HG03135 (cell line): ENCODE data around the gene TESK2.

Experiments
- ATAC-seq: cut with Tn5 transposase; IDR thresholded peaks from one replicate; pipeline ENCODE4 v1.9.1; 2021; ENCODE audit warnings: mild to moderate bottlenecking, moderate library complexity; ENCODE audit not compliant: unreplicated experiment

Gene TESK2

GRCh38 chr1:45340816-45341466 is 150.0 kb downstream of the TESK2 start:
- ATAC-seq, result no peak

GRCh38 chr1:45339789-45340558 is 151.0 kb downstream of the TESK2 start, which contains the start of the genes MUTYH and TOE1:
Gene MUTYH, minus strand, starts transcription at chr1:45340440. Its CDS starts 5,935 bp downstream, at chr1:45334505.
Gene TOE1, plus strand, starts transcription at chr1:45340170. Its CDS starts 83 bp downstream, at chr1:45340253.
- ATAC-seq, result peak; percentile 75

GRCh38 chr1:45337630-45338325 is 153.2 kb downstream of the TESK2 start:
- ATAC-seq, result no peak

- ATAC-seq, result no peak
Observed at GRCh38 chr1:45335855-45336324, 155.1 kb downstream of the TESK2 start.

DNA sequence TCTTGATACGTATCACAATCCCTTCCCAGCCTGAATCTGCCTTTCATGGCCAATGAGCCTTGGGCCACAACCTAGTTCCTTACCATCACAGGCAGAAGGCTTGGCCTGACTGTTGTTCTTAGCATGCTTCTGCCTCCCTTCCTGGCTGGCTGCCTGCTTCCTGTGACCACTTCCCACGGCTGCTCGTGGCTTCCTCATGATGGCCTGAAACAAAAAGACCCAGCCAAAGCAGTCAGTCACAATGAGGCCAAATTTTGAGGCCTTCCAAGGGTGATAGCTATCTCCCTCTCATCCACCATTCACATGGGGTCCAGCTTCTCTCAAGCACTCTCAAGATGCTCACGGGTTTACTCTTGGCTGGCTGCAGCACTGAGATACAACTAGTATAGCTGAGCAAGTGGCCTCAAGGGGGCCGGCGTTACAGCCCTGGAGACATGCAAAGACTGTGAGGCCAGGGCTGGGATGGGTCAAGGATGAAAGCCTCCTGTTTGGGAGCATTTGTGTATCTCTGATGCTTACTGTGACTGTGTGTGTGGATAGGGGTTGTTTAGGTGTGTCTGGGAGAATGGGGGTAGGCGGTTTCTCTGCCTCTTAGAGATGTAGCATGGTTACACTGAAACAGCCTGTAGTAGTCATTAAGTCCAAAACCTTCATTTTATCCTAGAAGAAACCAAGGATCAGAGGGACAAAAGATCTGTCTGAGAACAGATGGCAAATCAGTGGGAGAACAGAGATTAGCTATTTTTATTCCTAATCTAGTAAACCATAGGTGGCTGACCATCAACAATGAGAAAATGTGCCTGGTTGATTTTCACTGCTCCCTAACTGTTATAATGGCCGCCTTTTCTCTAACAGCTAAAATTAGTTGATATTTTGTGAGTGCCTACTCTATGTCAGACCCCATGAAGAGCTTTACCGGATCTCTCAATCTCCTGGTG is 156.4 kb downstream of the TESK2 start:
- no peak for ATAC-seq

DNA sequence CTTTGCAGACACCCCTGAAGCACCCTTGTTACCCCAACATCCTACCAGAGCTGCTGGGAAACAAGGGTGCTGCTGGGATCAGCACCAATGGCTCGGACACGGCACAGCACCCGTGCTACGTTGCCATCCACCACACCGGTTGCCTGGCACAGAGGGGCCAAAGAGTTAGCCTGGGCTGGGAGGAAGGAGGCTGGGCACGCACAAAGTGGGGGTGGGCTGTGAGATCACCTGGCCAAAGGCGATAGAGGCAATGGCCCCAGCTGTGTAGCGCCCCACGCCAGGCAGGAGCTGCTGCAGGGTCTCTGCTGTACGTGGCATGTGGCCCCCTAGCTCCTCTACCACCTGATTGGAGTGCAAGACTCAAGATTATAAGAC is 158.6 kb downstream of the TESK2 start:
- no peak for ATAC-seq

GRCh38 chr1:45331436-45332345 is 159.3 kb downstream of the TESK2 start:
- no peak for ATAC-seq

DNA sequence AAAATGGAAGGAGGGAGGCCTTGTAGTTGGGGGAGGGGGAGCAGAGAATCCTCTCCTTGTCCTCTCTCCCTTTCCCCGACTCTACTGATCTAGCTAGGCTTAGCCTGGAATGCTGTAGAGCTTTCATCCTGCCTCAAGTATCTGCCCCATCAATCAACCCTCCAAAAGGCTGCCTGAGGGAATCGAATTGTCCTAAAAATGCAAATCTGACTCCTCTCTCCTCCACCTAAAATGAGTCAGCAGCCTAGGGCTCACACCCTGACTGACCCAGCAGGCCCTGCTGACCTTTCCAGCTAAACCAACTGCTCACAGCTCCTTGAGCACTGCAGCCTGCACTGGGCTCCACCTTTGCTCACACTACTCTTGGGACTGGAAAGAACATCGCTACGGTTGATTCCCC is 161.5 kb downstream of the TESK2 start:
- no peak for ATAC-seq

- ATAC-seq, result no peak
Observed at GRCh38 chr1:45328680-45329079, 162.3 kb downstream of the TESK2 start.

DNA sequence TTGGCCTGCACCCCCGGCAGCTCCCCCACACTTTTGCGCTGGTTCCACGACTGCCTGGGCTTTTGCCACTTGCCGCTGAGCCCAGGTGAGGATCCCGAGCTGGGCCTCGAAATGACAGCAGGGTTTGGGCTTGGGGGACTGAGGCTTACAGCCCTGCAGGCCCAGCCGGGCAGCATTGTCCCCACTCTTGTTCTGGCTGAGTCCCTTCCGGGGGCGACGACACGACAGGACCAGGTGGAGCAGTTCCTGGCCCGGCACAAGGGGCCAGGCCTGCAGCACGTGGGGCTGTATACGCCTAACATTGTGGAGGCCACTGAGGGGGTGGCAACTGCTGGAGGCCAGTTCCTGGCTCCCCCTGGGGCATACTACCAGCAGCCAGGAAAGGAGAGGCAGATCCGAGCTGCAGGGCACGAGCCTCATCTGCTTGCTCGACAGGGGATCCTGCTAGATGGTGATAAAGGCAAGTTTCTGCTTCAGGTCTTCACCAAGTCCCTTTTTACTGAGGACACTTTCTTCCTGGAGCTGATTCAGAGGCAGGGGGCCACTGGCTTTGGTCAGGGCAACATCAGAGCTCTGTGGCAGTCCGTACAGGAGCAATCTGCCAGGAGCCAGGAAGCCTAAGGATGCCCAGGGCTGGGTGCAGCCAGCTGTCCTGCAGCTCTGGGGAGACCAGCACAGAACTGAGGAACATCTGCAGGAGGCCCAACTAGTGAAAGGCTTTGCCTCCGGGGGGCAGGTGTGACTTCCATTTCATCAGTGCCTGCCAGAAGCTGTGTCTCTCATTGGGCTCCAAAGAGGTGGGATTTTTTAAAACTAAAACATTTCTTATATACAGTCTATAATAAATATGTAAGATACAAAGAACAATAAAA is 163.1 kb downstream of the TESK2 start:
- no peak for ATAC-seq

DNA sequence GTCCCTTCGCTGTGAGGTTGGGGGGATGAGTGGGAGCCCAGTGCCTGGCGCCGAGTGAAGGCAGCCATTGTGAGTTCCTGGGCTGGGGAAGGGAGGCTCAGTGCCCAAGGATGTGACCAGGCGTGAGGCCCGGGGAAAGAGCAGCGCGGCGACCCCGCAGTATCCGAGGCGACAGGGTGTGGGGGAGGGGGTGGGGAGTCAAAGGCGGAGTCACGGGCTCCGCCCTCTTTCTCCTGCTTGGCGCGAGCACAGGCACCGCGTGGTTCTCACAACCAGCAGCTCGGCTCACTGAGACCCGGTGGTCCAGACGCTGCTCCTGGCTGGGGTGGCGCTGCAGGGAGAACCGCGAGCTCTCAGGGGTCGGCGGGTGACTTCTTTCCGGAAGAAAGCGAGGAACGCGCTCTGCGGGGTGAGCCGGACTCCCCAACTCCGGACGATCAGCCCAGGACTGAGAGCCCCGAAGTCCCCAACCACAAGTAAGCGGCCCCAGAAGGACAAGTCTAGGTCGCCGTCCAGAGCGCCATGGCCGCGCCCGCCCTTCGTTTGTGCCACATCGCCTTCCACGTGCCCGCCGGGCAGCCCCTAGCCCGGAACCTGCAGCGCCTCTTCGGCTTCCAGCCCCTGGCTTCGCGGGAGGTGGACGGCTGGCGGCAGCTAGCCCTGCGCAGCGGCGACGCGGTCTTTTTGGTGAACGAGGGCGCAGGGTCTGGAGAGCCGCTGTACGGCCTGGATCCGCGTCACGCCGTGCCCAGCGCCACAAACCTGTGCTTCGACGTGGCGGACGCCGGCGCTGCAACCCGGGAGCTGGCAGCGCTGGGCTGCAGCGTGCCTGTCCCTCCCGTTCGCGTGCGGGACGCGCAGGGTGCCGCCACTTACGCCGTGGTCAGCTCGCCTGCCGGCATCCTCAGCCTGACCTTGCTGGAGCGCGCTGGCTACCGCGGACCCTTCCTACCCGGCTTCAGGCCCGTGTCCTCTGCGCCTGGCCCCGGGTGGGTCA is 164.0 kb downstream of the TESK2 start, which contains the start of gene HPDL:
TSS of gene HPDL (plus strand) at position 269 of the 997 bp plus-strand sequence. CDS start at position 523, 254 bp downstream.
- ATAC-seq, result no peak

DNA sequence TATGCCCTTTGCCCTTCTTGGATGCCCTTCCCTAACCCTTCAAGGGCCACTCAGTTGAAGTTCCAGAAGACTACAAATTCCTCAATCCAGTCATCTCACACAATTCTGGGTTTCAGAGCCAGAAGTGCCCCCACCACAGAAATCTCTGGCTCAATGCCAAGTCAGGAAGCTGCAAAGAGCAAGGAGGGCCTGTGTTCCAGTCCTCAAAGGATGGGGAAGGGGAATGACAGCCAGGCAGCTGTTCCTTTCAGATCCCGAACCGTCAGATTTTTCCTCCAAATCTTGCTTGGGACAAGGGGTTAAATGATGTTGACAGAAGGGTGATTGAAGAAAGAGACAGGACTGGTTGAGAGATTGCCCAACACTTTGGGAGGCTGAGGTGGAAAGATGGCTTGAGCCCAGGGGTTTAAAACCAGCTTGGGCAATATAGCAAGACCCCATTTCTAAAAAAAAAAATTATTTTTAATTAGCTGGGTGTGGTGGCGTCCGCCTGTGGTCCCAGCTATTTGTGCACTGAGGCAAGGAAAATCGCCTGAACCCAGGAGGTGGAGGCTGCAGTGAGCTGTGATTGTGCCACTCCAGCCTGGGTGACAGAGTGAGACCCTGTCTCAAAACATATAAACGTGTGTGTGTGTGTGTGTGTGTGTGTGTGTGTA is 165.0 kb downstream of the TESK2 start:
- ATAC-seq, result no peak

DNA sequence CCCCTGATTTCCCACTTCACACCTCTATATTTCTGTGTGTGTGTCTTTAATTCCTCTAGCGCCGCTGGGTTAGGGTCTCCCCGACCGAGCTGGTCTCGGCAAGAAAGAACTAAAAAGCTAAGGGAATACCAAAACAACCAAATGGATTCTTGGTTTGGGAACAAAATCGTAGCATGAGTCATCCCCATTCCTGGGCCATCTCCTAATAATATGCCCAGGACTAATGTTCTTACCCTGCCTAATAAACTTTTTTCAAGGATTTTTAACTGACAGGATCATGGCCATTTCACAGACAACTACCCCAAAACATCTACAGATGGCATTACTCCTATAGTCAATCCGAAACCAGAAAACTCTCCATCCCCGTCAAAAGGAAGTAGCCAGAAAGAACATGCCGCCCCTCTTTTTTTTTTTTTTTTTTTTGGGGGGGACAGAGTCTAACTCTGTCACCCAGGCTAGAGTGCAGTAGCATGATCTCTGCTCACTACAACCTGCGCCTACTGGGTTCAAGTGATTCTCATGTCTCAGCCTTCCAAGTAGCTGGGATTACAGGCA is 168.4 kb downstream of the TESK2 start:
- ATAC-seq, result no peak

DNA sequence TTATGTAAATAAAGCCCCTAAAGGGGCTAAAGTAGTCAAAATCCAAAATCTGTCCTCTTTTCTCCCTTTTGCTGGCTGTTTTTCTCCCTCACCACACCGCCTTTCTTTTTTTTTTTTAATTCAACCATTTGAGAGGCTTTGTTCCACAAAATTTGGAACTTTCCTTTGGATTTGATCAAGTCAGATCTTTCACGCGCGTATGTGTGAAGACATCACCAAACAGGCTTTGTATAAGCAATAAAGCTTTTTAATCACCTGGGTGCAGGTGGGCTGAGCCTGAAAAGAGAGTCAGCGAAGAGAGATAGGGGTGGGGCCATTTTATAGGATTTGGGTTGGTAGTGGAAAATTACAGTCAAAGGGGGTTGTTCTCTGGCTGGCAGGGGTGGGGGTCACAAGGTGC is 169.5 kb downstream of the TESK2 start:
- ATAC-seq, result no peak

DNA sequence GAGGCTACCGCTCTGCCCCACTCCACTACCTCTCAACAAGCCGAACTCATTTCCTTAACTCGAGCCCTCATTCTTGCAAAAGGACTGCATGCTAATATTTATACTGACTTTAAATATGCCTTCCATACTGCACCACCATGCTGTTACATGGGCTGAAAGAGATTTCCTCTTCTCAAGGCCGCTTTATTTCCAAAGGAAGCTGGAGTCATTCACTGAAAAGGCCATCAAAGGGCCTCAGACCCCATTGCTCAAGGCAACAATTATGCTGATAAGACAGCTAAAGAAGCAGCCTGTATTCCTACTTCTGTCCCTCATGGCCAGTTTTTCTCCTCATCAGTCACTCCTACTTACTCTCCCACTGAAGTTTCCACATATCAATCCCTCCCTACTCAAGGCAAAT is 171.2 kb downstream of the TESK2 start:
- no peak for ATAC-seq

DNA sequence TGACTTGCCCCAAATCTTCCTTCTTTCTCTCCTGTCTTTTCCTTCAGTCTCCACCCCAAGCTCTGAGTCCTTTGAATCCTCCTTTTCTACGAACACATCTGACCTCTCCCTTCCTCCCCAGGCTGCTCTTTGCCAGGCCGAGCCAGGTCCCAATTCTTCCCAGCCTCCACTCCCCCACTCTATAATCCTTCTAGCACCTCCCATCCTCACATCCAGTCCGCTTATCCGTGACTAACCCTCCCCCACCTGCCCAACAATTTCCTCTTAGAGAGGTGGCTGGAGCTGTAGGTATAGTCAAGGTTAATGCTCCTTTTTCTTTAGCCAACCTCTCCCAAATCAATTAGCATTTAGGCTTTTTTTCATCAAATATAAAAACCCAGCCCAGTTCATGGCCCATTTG is 173.8 kb downstream of the TESK2 start:
- ATAC-seq, result no peak
